ENCODE data around the gene PIP4K2B.

DNA sequence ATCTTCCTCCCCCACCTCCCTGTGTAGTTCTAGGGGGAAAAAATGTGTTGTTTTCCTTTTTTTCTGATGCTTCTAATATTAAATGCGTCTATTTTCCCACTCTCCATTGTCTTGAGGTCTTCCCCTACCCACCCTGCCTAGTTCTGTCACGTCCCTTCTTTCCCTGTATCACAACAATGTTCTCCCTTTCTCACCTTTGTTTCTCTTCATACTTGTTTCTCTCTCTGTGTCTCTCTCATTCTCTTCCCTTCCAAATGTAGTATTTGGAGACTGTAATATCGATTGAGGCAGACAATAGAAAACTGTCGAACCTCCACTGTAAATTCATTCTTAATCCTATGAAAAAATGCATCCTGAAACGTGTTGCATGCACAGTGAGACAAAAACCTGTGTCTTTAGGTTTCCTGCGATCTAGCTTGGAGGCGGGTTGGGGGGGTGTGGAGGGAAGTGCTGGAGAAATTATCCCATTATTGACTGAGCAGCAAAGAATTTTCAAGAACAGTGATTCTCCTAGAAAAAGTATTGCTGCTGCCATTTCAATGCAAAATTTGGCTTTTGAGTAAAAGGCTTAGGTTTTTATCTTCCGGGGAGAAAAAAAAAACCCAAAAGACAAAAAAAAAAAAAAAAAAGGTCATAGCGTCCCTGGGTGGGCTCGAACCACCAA is 48.1 kb downstream of the PIP4K2B start:
- TF ChIP-seq, protein P1, sequence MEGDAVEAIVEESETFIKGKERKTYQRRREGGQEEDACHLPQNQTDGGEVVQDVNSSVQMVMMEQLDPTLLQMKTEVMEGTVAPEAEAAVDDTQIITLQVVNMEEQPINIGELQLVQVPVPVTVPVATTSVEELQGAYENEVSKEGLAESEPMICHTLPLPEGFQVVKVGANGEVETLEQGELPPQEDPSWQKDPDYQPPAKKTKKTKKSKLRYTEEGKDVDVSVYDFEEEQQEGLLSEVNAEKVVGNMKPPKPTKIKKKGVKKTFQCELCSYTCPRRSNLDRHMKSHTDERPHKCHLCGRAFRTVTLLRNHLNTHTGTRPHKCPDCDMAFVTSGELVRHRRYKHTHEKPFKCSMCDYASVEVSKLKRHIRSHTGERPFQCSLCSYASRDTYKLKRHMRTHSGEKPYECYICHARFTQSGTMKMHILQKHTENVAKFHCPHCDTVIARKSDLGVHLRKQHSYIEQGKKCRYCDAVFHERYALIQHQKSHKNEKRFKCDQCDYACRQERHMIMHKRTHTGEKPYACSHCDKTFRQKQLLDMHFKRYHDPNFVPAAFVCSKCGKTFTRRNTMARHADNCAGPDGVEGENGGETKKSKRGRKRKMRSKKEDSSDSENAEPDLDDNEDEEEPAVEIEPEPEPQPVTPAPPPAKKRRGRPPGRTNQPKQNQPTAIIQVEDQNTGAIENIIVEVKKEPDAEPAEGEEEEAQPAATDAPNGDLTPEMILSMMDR (IDR thresholded peaks at IDR 0.05; ENCODE audit: low read depth, low read length), result no peak
- TF ChIP-seq MYC (IDR thresholded peaks at IDR 0.05; ENCODE audit: low read depth, low read length), result no peak; the same call in 1 of the 2 replicates
